ENCODE measurements around the gene TUBGCP3.

The TUBGCP3 gene

DNA sequence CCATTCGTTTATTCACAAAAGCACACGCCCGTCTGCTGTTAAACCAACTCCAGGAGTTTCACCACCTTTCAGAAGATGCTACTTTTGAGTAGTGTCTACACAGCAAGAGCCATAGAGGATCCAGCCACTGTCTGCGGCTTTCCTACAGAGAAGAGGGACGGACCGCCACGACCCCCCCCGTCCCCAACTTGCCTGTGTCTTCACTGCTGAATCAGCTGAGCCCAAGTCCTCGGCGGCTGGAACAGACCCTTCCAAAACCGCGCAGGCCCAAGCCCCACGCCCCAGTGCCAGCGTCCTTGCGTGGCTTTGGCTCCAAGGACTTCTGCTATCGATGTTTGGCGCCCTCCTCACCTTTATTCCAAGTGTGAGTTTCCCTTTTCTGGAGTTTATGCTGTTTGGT lies 146.7 kb downstream of the TUBGCP3 start:
- TF ChIP-seq ZNF274 (IDR thresholded peaks at IDR 0.05; ENCODE audit: low read depth, low read length) = no peak
- TF ChIP-seq SUZ12 (IDR thresholded peaks at IDR 0.05; ENCODE audit: extremely low read depth, insufficient read depth, insufficient read length) = no peak
- TF ChIP-seq YY1 (IDR thresholded peaks at IDR 0.05; ENCODE audit: insufficient read depth, insufficient read length) = no peak
- no peak for DNase-seq (ENCODE audit: low read depth, low spot score)
- Histone ChIP-seq H3K27me3 (ENCODE audit: insufficient read depth, insufficient read length) (peaks cover 8% of the 10 kb centered on the region), H3K36me3 (ENCODE audit: insufficient read depth, insufficient read length, low read length) (no peaks in the 10 kb centered on the region), H3K4me3 (ENCODE audit: insufficient read length, low read depth) (no peak overlapping the region), H3K9ac (ENCODE audit: insufficient read length, low read depth) (no peak overlapping the region), H3K4me1 (ENCODE audit: insufficient read depth, insufficient read length) (peaks cover 2% of the 10 kb centered on the region), H3K9me3 (ENCODE audit: insufficient read depth, low read length) (peaks cover 9% of the 10 kb centered on the region)

- H3K27me3 ChIP-seq (ENCODE audit: insufficient read depth, insufficient read length) = peaks cover 4% of the 10 kb centered on the region
- H3K4me1 ChIP-seq (ENCODE audit: insufficient read depth, insufficient read length) = peaks cover 1% of the 10 kb centered on the region
- H3K4me3 ChIP-seq (ENCODE audit: insufficient read length, low read depth) = no peak overlapping the region
- H3K36me3 ChIP-seq (ENCODE audit: insufficient read depth, insufficient read length, low read length) = no peaks in the 10 kb centered on the region
- no peak for DNase-seq (ENCODE audit: low read depth, low spot score)
- peaks cover 9% of the 10 kb centered on the region for H3K9me3 ChIP-seq (ENCODE audit: insufficient read depth, low read length)
- no peak for TF ChIP-seq SUZ12 (IDR thresholded peaks at IDR 0.05; ENCODE audit: extremely low read depth, insufficient read depth, insufficient read length)
- no peak for TF ChIP-seq ZNF274 (IDR thresholded peaks at IDR 0.05; ENCODE audit: low read depth, low read length)
- no peak for TF ChIP-seq YY1 (IDR thresholded peaks at IDR 0.05; ENCODE audit: insufficient read depth, insufficient read length)
- no peak overlapping the region for H3K9ac ChIP-seq (ENCODE audit: insufficient read length, low read depth)
These were observed 149.4 kb downstream of the TUBGCP3 start for GRCh38 chr13:112438515-112438914.

- Histone ChIP-seq H3K4me3 (ENCODE audit: insufficient read length, low read depth) (no peak overlapping the region), H3K36me3 (ENCODE audit: insufficient read depth, insufficient read length, low read length) (no peaks in the 10 kb centered on the region), H3K27me3 (ENCODE audit: insufficient read depth, insufficient read length) (peaks cover 4% of the 10 kb centered on the region), H3K9ac (ENCODE audit: insufficient read length, low read depth) (no peak overlapping the region), H3K9me3 (ENCODE audit: insufficient read depth, low read length) (peaks cover 9% of the 10 kb centered on the region), H3K4me1 (ENCODE audit: insufficient read depth, insufficient read length) (no peaks in the 10 kb centered on the region)
- no peak for DNase-seq (ENCODE audit: low read depth, low spot score)
- TF ChIP-seq YY1 (IDR thresholded peaks at IDR 0.05; ENCODE audit: insufficient read depth, insufficient read length) (no peak), ZNF274 (IDR thresholded peaks at IDR 0.05; ENCODE audit: low read depth, low read length) (no peak), SUZ12 (IDR thresholded peaks at IDR 0.05; ENCODE audit: extremely low read depth, insufficient read depth, insufficient read length) (no peak)
These were observed 149.9 kb downstream of the TUBGCP3 start for GRCh38 chr13:112438094-112438493.

- no peak overlapping the region for H3K9ac ChIP-seq (ENCODE audit: insufficient read length, low read depth)
- H3K4me1 ChIP-seq (ENCODE audit: insufficient read depth, insufficient read length) = no peaks in the 10 kb centered on the region
- TF ChIP-seq ZNF274 (IDR thresholded peaks at IDR 0.05; ENCODE audit: low read depth, low read length) = no peak
- no peak for TF ChIP-seq SUZ12 (IDR thresholded peaks at IDR 0.05; ENCODE audit: extremely low read depth, insufficient read depth, insufficient read length)
- no peak for TF ChIP-seq YY1 (IDR thresholded peaks at IDR 0.05; ENCODE audit: insufficient read depth, insufficient read length)
- H3K9me3 ChIP-seq (ENCODE audit: insufficient read depth, low read length) = peaks cover 9% of the 10 kb centered on the region
- H3K36me3 ChIP-seq (ENCODE audit: insufficient read depth, insufficient read length, low read length) = no peaks in the 10 kb centered on the region
- no peak overlapping the region for H3K4me3 ChIP-seq (ENCODE audit: insufficient read length, low read depth)
- peaks cover 4% of the 10 kb centered on the region for H3K27me3 ChIP-seq (ENCODE audit: insufficient read depth, insufficient read length)
- DNase-seq (ENCODE audit: low read depth, low spot score) = no peak
These were observed 152.0 kb downstream of the TUBGCP3 start for GRCh38 chr13:112435973-112436372.
